ENCODE measurements around the gene ACVR1C.

GRCh38 chr2:157559890-157560289 is 68.8 kb downstream of the ACVR1C start:
- TF ChIP-seq POLR2A (IDR thresholded peaks at IDR 0.05) (no peak), CTCF (IDR thresholded peaks at IDR 0.05) (no peak)

Measured in testis (tissue), 2 donors.